PFSK-1 (cell line): ENCODE data around the gene GPR176.

Experiments used
- FOXP2 ChIP-seq: optimal IDR thresholded peaks from 2 replicates; pipeline ENCODE3; 2011; ENCODE audit warnings: borderline replicate concordance, control low read depth, inconsistent platforms; ENCODE audit not compliant: insufficient read depth; ENCODE audit errors: extremely low read length, extremely low read depth
- POLR2AphosphoS5 ChIP-seq: IDR thresholded peaks from 2 replicates; pipeline ENCODE4 v1.6.1; 2012; ENCODE audit warnings: low read depth, mild to moderate bottlenecking, control low read depth, low read length, moderate library complexity
- REST ChIP-seq, 2 experiments: IDR thresholded peaks; 2 replicates each; pipeline versions ENCODE4 v1.6.1 to v1.8.0; 2011 to 2012; ENCODE audit warnings: low read depth in 2 of 2, low read length in 2 of 2, control low read depth in 1 of 2, inconsistent platforms in 1 of 2, mild to moderate bottlenecking in 1 of 2, moderate library complexity in 1 of 2; ENCODE audit not compliant: insufficient read depth in 1 of 2
- SIN3A ChIP-seq: IDR thresholded peaks from 2 replicates; pipeline ENCODE4 v1.6.1; 2012; ENCODE audit warnings: mild to moderate bottlenecking, low read length, moderate library complexity, borderline replicate concordance; ENCODE audit not compliant: insufficient read depth
- TAF1 ChIP-seq: IDR thresholded peaks from 2 replicates; pipeline ENCODE4 v1.6.1; 2012; ENCODE audit warnings: low read length, control low read depth, borderline replicate concordance; ENCODE audit not compliant: insufficient read depth

The GPR176 gene

GRCh38 chr15:39880718-39881387, 39.2 kb downstream of the GPR176 start:
- TF ChIP-seq FOXP2 (no peak), TAF1 (no peak), POLR2AphosphoS5 (no peak), SIN3A (no peak), REST (IDR thresholded peaks at IDR 0.05; ENCODE audit: insufficient read depth in 1 of 2, low read depth in 2 of 2, low read length in 2 of 2) (no peak)

GRCh38 chr15:39878406-39878785, 41.7 kb downstream of the GPR176 start:
- TF ChIP-seq SIN3A = no peak
- no peak for TF ChIP-seq REST (IDR thresholded peaks at IDR 0.05; ENCODE audit: insufficient read depth in 1 of 2, low read depth in 2 of 2, low read length in 2 of 2)
- no peak for TF ChIP-seq FOXP2
- TF ChIP-seq POLR2AphosphoS5 = no peak

- no peak for TF ChIP-seq POLR2AphosphoS5
- TF ChIP-seq FOXP2 = no peak
- TF ChIP-seq TAF1 = no peak
- TF ChIP-seq SIN3A = no peak
- no peak for TF ChIP-seq REST (IDR thresholded peaks at IDR 0.05; ENCODE audit: insufficient read depth in 1 of 2, low read depth in 2 of 2, low read length in 2 of 2)
Observed at GRCh38 chr15:39874890-39875549, 45.0 kb downstream of the GPR176 start.

- TF ChIP-seq SIN3A = no peak
Observed at GRCh38 chr15:39873978-39874377, 46.1 kb downstream of the GPR176 start.

- no peak for TF ChIP-seq SIN3A
- no peak for TF ChIP-seq REST (IDR thresholded peaks at IDR 0.05; ENCODE audit: insufficient read depth in 1 of 2, low read depth in 2 of 2, low read length in 2 of 2)
- no peak for TF ChIP-seq TAF1
- no peak for TF ChIP-seq POLR2AphosphoS5
- no peak for TF ChIP-seq FOXP2
Observed at GRCh38 chr15:39870537-39870936, 49.5 kb downstream of the GPR176 start.
